PC-9 (cell line): ENCODE results near the gene ZNF407. TPM values are rescaled to one million over a fixed set of nuclear protein-coding genes. Genes with fewer than 3 reads are reported as not detected.

ENCODE experiments used
- Bru-seq: library from RNA; stranded (reverse); fragments of 400-500 nt; gene quantifications from one replicate; lab custom pipeline; 2021; lab: Mats Ljungman, UMichigan
- BruChase-seq, 2 experiments: library from RNA; stranded (reverse); fragments of 400-500 nt; gene quantifications; one replicate each; lab custom pipeline; 2021; lab: Mats Ljungman, UMichigan
- BruUV-seq: library from RNA; stranded (reverse); fragments of 400-500 nt; replicated peaks from 2 replicates; lab custom pipeline; 2021; lab: Mats Ljungman, UMichigan
- CTCF ChIA-PET: fragments of 300-600 bp; sonication (Branson Sonifier 250); formaldehyde crosslinking; loops from one replicate; lab custom pipeline; 2022; ENCODE audit warnings: antibody characterized with exemption; lab: Charles Lee
- POLR2A ChIA-PET: fragments of 300-600 bp; sonication (Branson Sonifier 250); formaldehyde crosslinking; loops from one replicate; lab custom pipeline; 2022; ENCODE audit warnings: antibody characterized with exemption; ENCODE audit not compliant: unreplicated experiment; lab: Charles Lee
- DNase-seq, 2 experiments: peaks; one replicate each; pipeline versions ENCODE4 v3.0.0 to v3.0.0-alpha.2; 2015 to 2022; ENCODE audit warnings: mixed read lengths in 1 of 2
- H2AFZ ChIP-seq: fragments of 200-600 bp; sonication (generic); 2 replicates; pipeline ENCODE4 v1.8.1; 2017; ENCODE audit warnings: antibody characterized with exemption
- H3F3A ChIP-seq: fragments of 200-600 bp; sonication (generic); 2 replicates; pipeline ENCODE4 v1.8.1; 2017; ENCODE audit warnings: antibody characterized with exemption, mild to moderate bottlenecking, low read depth; ENCODE audit not compliant: insufficient read depth
- H3K27ac ChIP-seq: fragments of 200-600 bp; sonication (generic); 2 replicates; pipeline ENCODE4 v1.6.1; 2016; ENCODE audit warnings: mixed run types
- H3K27me3 ChIP-seq: fragments of 200-600 bp; sonication (generic); 2 replicates; pipeline ENCODE4 v1.6.1; 2016; ENCODE audit warnings: low read depth, mixed run types; ENCODE audit not compliant: insufficient read depth
- H3K36me3 ChIP-seq: fragments of 200-600 bp; sonication (generic); 2 replicates; pipeline ENCODE4 v1.6.1; 2016; ENCODE audit warnings: low read depth, mixed run types
- H3K4me1 ChIP-seq: fragments of 200-600 bp; sonication (generic); replicated peaks from 2 replicates; pipeline ENCODE4 v1.6.1; 2016; ENCODE audit warnings: mixed run types; ENCODE audit not compliant: insufficient read depth
- H3K4me2 ChIP-seq: fragments of 200-600 bp; sonication (generic); 2 replicates; pipeline ENCODE4 v1.6.1; 2017; ENCODE audit warnings: mixed run types
- H3K4me3 ChIP-seq: fragments of 200-600 bp; sonication (generic); 2 replicates; pipeline ENCODE4 v1.6.1; 2016; ENCODE audit warnings: mixed run types
- H3K79me2 ChIP-seq: fragments of 200-600 bp; sonication (generic); 2 replicates; pipeline ENCODE4 v1.6.1; 2017; ENCODE audit warnings: low read depth, mixed run types
- H3K9me2 ChIP-seq: fragments of 200-600 bp; sonication (generic); 2 replicates; pipeline ENCODE4 v1.8.1; 2017; ENCODE audit warnings: mild to moderate bottlenecking; ENCODE audit not compliant: insufficient read depth
- H3K9me3 ChIP-seq: fragments of 200-600 bp; sonication (generic); 2 replicates; pipeline ENCODE4 v1.8.1; 2016; ENCODE audit warnings: low read depth; ENCODE audit not compliant: insufficient read depth
- H4K20me1 ChIP-seq: fragments of 200-600 bp; sonication (generic); 2 replicates; pipeline ENCODE4 v1.8.1; 2017; ENCODE audit not compliant: insufficient read depth
- CTCF ChIP-seq: fragments of 200-600 bp; sonication (generic); conservative IDR thresholded peaks from 2 replicates; pipeline ENCODE4 v1.6.1; 2017; ENCODE audit warnings: mixed run types, antibody characterized with exemption, mild to moderate bottlenecking, moderate library complexity
- EZH2 ChIP-seq: fragments of 200-600 bp; sonication (generic); IDR thresholded peaks from 2 replicates; pipeline ENCODE4 v1.8.0; 2017; ENCODE audit warnings: antibody characterized with exemption, low read depth
- intact Hi-C: fragments of 100-400 bp; cut with micrococcal nuclease; formaldehyde crosslinking; loops from one replicate; pipeline ENCODE4 v1.10.0; 2022; ENCODE audit not compliant: unreplicated experiment
- long read RNA-seq: library from polyadenylated mRNA; stranded (forward); transcript quantifications from one replicate; pipeline ENCODE4 v2.0.0, GENCODE V29; 2022
- total RNA-seq: library from RNA; stranded (reverse); gene quantifications from 2 replicates; pipeline ENCODE4 v1.2.3, GENCODE V29; 2021

ZNF407 gene
- total RNA-seq (8.7 and 13.4 TPM in 2 replicates), Bru-seq, nascent RNA (percentile 69 among the genes with signal in this experiment), BruChase-seq, experiment 1, labeled RNA remaining after a 2-hour chase (percentile 62 among the genes with signal in this experiment), BruChase-seq, experiment 2, labeled RNA remaining after a 6-hour chase (percentile 53 among the genes with signal in this experiment)
- long read RNA-seq, full-length matches to known transcripts = 2 of 5 reads
- long read RNA-seq, partial matches to known transcripts = 0 of 5 reads
- long read RNA-seq, other reads (novel, unspliced or antisense) = 3 of 5 reads

GRCh38 chr18:74597662-74598349 is at the start of gene ZNF407:
Gene ZNF407, plus strand, starts transcription at chr18:74597870. Its CDS starts 33,150 bp downstream, at chr18:74631020.
- H3K9me2 ChIP-seq = no peaks in the 10 kb centered on the region
- peak within 1 kb of the TSS; percentile 93 for H3K4me2 ChIP-seq
- H3K4me1 ChIP-seq = peaks cover 25% of the 10 kb centered on the region
- CTCF ChIA-PET = no interaction called here
- H3K9me3 ChIP-seq = peaks cover 5% of the 10 kb centered on the region; the same call in 1 of the 2 replicates
- H3K79me2 ChIP-seq = peaks cover 39% of the 10 kb centered on the region
- peaks cover 12% of the 10 kb centered on the region; the same call in 1 of the 2 replicates for H3F3A ChIP-seq
- H3K27ac ChIP-seq = peak within 1 kb of the TSS; percentile 81
- H3K27me3 ChIP-seq = no peaks in the 10 kb centered on the region
- TF ChIP-seq EZH2 = no peak
- TF ChIP-seq CTCF = no peak
- H3K4me3 ChIP-seq = peak within 1 kb of the TSS; percentile 88
- peak within 1 kb of the TSS; percentile 95 for H2AFZ ChIP-seq
- intact Hi-C loops = loop anchor here (1.0 kb wide), 1 partner anchor 102 kb away; the partner anchor contains the start of gene CNDP2
- peaks cover 16% of the 10 kb centered on the region; the same call in 1 of the 2 replicates for H3K36me3 ChIP-seq
- H4K20me1 ChIP-seq = peaks cover 4% of the 10 kb centered on the region; the same call in 1 of the 2 replicates
- peak; percentile 81 to 85 for DNase-seq
- POLR2A ChIA-PET = interaction anchor here (0.6 kb wide), 1 partner anchor 102 kb away, joined by 3 read pairs; no protein-coding TSS in a partner anchor
- BruUV-seq = no TSS peak

DNA sequence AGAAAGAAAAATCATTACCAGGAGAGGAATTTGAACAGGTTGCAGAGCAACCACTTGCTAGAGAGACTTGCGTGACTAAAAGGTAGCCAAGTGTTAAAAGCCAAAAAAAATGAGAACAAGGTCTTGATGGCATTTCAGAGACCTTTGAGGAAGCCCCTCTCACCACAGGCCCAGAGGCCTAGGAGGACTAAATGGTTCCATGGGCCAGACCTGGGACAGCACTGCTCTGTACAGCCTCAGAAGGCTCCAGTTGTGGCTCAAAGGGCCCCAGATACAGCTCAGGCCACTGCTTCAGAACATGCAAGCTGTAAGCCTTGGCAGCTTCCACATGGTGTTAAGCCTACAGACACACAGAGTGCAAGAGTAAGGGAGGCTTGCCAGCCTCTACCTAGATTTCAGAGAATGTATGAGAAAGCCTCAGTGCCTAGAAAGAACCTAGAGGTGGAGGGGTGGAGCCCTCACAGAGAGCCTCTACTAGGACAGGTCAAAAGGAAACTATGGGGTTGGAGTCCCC is 48.0 kb upstream of the ZNF407 start:
- Histone ChIP-seq H2AFZ (no peak overlapping the region), H3K9me3 (no peaks in the 10 kb centered on the region), H4K20me1 (no peaks in the 10 kb centered on the region), H3K4me2 (no peak overlapping the region), H3K4me1 (peaks cover 8% of the 10 kb centered on the region; the same call in 1 of the 2 replicates), H3K4me3 (no peak overlapping the region), H3K9me2 (no peaks in the 10 kb centered on the region), H3K79me2 (no peaks in the 10 kb centered on the region), H3K36me3 (no peaks in the 10 kb centered on the region), H3F3A (no peaks in the 10 kb centered on the region), H3K27ac (no peak overlapping the region), H3K27me3 (peaks cover 30% of the 10 kb centered on the region)
- TF ChIP-seq CTCF = no peak
- no peak for TF ChIP-seq EZH2
- intact Hi-C loops = no loop called here
- no peak for DNase-seq
- ChIA-PET CTCF (no interaction called here), POLR2A (no interaction called here)
- BruUV-seq = no TSS peak

- H3K4me3 ChIP-seq = no peak overlapping the region
- intact Hi-C loops = no loop called here
- no peaks in the 10 kb centered on the region for H4K20me1 ChIP-seq
- POLR2A ChIA-PET = no interaction called here
- no peak overlapping the region for H3K4me2 ChIP-seq
- no peak for TF ChIP-seq EZH2
- H3F3A ChIP-seq = no peaks in the 10 kb centered on the region
- H3K36me3 ChIP-seq = no peaks in the 10 kb centered on the region
- CTCF ChIA-PET = interaction anchor here (1.8 kb wide), 1 partner anchor 198 kb away, joined by 19 read pairs; no protein-coding TSS in a partner anchor
- H3K4me1 ChIP-seq = peaks cover 8% of the 10 kb centered on the region; the same call in 1 of the 2 replicates
- no peaks in the 10 kb centered on the region for H3K79me2 ChIP-seq
- no peak overlapping the region for H2AFZ ChIP-seq
- no peaks in the 10 kb centered on the region for H3K9me3 ChIP-seq
- H3K9me2 ChIP-seq = no peaks in the 10 kb centered on the region
- no peak overlapping the region for H3K27ac ChIP-seq
- H3K27me3 ChIP-seq = peaks cover 43% of the 10 kb centered on the region
- no TSS peak for BruUV-seq
- DNase-seq = no peak
Measured at GRCh38 chr18:74550886-74551285, 46.8 kb upstream of the ZNF407 start.
